GM19035 (cell line): ENCODE data around the gene SAXO1.
"Not testable (repeated sequence)": the region's sequence is repeated elsewhere in the genome, so short reads cannot be mapped to it uniquely, and the experiment has no call there.

Experiments
- ATAC-seq: cut with Tn5 transposase; IDR thresholded peaks from one replicate; pipeline ENCODE4 v1.9.1; 2021; ENCODE audit not compliant: unreplicated experiment

Gene SAXO1

GRCh38 chr9:18971404-18971803, 61.6 kb downstream of the SAXO1 start:
- no peak for ATAC-seq

DNA sequence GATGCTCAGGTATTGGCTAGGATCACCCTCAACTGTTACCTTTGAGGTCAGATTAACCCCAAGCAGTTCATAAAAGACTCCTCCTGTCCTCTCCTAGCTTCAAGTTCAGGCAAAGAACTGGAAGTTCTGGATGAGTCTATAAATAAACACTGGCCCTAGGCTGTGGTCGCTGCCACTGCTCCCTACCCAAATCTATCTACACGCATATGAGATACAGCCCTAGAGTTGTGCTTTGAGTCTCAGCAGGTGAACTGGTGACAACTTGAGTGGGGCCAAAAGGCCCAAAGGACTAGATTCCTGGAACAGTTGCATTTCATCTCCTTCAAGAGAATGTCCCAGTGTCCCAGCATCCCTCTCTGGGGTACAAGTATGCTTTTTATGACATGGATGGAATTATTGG, 62.6 kb downstream of the SAXO1 start:
- ATAC-seq = no peak

DNA sequence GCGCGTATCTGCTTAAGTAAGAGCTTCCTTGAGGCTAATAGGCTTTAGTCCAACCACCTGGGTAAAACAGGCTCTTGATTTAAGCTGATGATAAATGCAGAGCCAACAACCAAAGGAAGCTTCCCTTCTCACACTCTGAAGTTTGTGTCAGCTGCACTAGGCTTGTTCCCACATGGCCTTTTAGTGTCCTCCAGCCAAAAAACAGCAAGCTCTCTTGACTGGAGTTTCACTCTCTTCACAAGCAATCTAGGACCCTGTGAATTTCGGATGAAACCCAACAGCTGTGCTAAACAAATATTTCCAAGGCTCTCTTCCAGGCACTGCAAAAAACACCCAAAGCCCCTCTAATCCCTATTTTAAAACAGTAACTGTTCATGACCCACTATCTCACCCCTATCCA, 63.9 kb downstream of the SAXO1 start:
- no peak for ATAC-seq

GRCh38 chr9:18955626-18956025, 77.4 kb downstream of the SAXO1 start:
- ATAC-seq = no peak

DNA sequence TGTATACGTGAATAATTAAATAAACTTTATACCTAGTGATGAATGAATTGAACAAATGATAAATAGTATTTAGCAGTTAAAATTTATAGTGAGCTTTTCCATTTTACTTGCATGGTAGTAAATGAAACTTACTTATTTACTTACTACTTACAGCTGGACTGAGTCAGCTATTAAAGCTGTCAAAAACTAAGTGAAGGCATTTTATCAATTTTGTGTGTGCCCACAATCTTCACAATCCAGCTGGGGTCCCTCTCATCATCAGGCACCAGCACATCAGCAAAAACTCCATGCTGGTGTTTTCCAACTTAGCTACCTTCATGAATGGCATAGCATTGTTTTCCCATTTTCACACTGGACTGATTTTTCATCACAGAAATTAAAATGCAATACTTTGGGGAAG, 81.1 kb downstream of the SAXO1 start:
- no peak for ATAC-seq

- ATAC-seq = no peak
Measured at GRCh38 chr9:18947892-18948339, 85.1 kb downstream of the SAXO1 start.

- no peak for ATAC-seq
Measured at GRCh38 chr9:18942801-18943200, 90.2 kb downstream of the SAXO1 start.

GRCh38 chr9:18941060-18941740, 91.8 kb downstream of the SAXO1 start:
- no peak for ATAC-seq

GRCh38 chr9:18939943-18940342, 93.1 kb downstream of the SAXO1 start:
- no peak for ATAC-seq

- no peak for ATAC-seq
Measured at GRCh38 chr9:18936094-18936871, 96.7 kb downstream of the SAXO1 start.

- ATAC-seq = no peak
Measured at GRCh38 chr9:18935541-18935940, 97.5 kb downstream of the SAXO1 start.

DNA sequence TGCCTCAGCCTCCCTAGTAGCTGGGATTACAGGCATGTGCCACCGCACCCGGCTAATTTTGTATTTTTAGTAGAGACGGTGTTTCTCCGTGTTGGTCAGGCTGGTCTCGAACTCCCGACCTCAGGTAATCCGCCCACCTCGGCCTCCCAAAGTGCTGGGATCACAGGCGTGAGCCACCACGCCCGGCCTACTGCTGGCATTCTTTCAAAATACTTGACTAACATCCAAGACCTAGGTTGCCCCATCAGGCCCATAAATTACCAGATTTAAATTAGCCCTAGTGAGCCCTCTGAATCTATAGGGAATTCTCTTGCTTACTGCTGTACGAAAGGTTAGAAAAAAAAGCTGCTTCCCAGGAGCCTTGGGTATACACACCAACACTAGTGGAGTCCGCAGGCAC, 102.4 kb downstream of the SAXO1 start:
- not testable (repeated sequence) for ATAC-seq

- no peak for ATAC-seq
Measured at GRCh38 chr9:18928711-18929110, 104.3 kb downstream of the SAXO1 start.

DNA sequence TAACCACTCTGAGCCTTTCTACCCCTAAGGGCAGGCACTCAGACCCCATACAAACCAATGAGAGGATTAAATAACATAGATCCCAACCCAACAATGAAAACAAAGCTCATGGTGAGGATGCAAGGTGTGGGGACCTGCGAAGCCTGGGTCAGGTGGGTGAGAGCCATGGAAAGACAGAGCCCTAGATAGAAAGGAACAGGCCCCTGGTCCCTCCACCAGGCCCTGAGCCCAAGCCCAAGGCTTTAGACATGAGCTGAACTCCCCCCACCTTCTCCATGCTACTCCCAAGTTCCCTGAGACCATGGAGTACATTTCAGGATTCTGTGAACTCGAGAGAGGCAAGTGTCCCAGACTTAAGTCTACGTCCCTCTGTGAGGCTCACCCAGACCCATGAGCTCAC, 106.5 kb downstream of the SAXO1 start:
- no peak for ATAC-seq

GRCh38 chr9:18925880-18926279, 107.1 kb downstream of the SAXO1 start:
- ATAC-seq = no peak

- ATAC-seq = no peak
Measured at GRCh38 chr9:18923671-18924430, 109.2 kb downstream of the SAXO1 start.

DNA sequence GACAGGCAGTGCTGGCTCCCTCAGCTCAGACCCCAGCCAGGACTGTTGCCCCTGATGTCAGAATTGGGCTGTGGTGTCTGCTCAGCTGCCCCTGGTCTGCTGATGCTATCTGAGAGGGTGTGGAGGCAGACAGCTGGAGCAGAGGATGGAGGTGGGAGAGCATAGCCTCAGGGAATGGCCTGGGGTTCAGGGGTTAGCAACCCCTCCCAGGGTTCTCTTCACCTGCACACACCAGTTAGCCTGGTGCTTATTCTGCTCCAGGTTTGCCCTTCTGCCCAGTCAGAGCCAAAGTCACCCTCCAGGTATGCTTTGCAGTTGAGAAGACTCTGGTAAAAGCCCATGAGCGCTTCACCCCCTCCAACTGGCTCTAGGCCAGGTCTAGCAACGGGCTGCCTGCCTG, 109.8 kb downstream of the SAXO1 start:
- no peak for ATAC-seq

DNA sequence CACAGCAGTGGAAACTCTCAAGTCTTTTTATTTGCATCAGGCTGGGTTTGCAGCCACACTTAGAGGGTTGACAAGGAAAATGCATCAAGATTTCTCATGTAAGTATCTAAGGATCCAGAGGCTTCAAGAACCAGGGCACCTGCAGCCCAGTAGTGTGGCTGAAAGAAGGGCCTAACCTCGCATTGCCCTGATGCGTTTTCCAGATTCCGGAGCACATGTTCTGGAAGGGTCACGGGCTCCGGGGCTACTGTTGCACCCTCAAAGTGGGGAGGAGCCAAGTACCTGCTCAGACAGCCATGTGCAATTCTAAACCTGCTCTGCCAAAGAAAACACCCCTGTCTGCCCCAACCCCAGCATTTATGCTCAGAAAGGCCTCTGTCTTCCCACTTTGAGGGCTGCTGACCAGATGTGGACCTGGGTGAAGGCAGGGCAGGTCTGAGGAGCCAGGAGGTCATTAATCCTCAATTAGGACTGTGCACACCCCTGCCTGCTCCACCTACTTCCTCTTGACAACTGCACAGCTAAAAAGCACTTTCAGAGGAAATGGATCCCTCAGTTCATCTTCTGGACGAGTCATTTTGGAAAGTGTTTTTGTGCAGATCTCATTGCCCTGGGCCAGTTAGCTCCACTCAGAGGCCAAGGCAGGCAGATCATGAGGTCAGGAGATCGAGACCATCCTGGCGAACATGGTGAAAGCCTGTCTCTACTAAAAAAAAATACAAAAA, 110.7 kb downstream of the SAXO1 start:
- ATAC-seq = no peak

DNA sequence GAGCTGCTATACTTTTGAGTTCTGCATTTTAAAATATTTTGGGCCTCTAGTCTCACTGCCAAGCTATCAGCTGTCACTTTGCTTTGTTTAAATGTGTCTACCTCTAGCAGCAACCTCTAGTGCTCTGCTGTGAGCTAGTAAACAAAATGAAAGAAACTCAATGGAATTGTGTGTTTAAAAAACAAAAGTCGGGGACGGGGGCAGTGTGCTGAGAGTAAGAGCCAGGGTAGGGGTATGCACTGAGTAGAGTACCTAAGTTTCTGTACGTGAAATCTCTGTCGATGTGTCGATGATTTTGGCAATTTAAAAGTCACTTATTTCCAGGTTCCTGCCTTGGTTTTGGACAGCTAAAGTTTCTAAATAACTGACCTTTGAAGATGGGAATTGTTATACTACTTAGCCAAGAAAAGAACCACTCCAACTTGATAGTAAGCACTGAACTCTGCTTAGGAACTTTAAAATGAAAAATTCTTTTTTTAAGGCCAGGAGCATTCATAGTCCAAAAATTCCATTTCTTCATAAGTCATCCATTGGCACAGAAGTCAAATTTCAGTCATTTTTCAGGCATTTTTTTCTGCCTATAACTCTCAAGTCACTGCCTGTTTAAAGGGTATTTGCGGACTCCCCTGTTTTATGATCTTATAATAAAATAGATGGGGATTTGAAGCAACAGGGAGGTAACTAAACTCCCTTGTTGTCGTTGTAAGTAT, 111.5 kb downstream of the SAXO1 start:
- no peak for ATAC-seq
